ENCODE measurements around the gene TXNL4A.

GRCh38 chr18:80010551-80010906 is 22.2 kb upstream of the TXNL4A start:
- TF ChIP-seq CTCF (IDR thresholded peaks at IDR 0.05), result no peak
- no peak for TF ChIP-seq POLR2A (IDR thresholded peaks at IDR 0.05)
